K562 (cell line): ENCODE results near the gene PRKAG1.
A peak's percentile ranks its signal among the peaks of the same experiment; 100 is the strongest.

Experiments
- CBX2 ChIP-seq: fragments of 200-600 bp; sonication (generic); IDR thresholded peaks from one replicate; pipeline ENCODE4 v1.6.1; 2012; ENCODE audit warnings: mild to moderate bottlenecking, low read length, inconsistent platforms; ENCODE audit not compliant: insufficient read depth, poor library complexity, severe bottlenecking
- ELF4 ChIP-seq: fragments of 450-650 bp; formaldehyde crosslinking; IDR thresholded peaks from 2 replicates; pipeline ENCODE4 v1.4.0; 2022; ENCODE audit warnings: missing genetic modification characterization
- FOSL1 ChIP-seq: fragments of 200-800 bp; sonication (Bioruptor generic); conservative IDR thresholded peaks from 2 replicates; pipeline ENCODE4 v1.6.1; 2016; ENCODE audit warnings: missing genetic modification characterization, missing compliant biosample characterization
- HNRNPH1 ChIP-seq: fragments of 200-400 bp; formaldehyde crosslinking; optimal IDR thresholded peaks from 2 replicates; pipeline ENCODE3; 2017; ENCODE audit warnings: low read depth, mild to moderate bottlenecking, low read length, moderate library complexity
- IRF2 ChIP-seq: sonication (generic); formaldehyde crosslinking; IDR thresholded peaks from 2 replicates; pipeline ENCODE4 v1.8.1; 2022; ENCODE audit warnings: mild to moderate bottlenecking, missing genetic modification reagents
- MITF ChIP-seq: IDR thresholded peaks from 2 replicates; pipeline ENCODE4 v1.6.1; 2014; ENCODE audit warnings: antibody characterized with exemption
- PYGO2 ChIP-seq: fragments of 450-650 bp; IDR thresholded peaks from 2 replicates; pipeline ENCODE4 v1.6.1; 2016; ENCODE audit warnings: mild to moderate bottlenecking, missing genetic modification characterization, moderate library complexity, missing compliant biosample characterization
- TFE3 ChIP-seq: fragments of 450-650 bp; formaldehyde crosslinking; IDR thresholded peaks from 2 replicates; pipeline ENCODE4 v1.4.0; 2020; ENCODE audit warnings: mild to moderate bottlenecking, mixed read lengths
- TF ChIP-seq, protein P1 (sequence below): fragments of 250-450 bp; sonication (Bioruptor Pico); IDR thresholded peaks from 2 replicates; pipeline ENCODE4 v1.4.0; 2020; ENCODE audit warnings: mild to moderate bottlenecking
- TF ChIP-seq, protein P2 (sequence below): sonication (generic); formaldehyde crosslinking; IDR thresholded peaks from 2 replicates; pipeline ENCODE4 v1.8.1; 2022; ENCODE audit warnings: missing genetic modification reagents
- TF ChIP-seq, protein P3 (sequence below), 3 experiments: IDR thresholded peaks in 2 of 3; conservative IDR thresholded peaks in 1 of 3; 2 replicates each; pipeline ENCODE4 v1.5.1; 2011 to 2012; ENCODE audit warnings: low read length in 3 of 3, mild to moderate bottlenecking in 3 of 3, control low read depth in 2 of 3, improper control_type of control experiment in 1 of 3, inconsistent platforms in 1 of 3, low read depth in 1 of 3, mixed read lengths in 1 of 3, moderate library complexity in 1 of 3; ENCODE audit not compliant: insufficient read depth in 2 of 3

DNA sequence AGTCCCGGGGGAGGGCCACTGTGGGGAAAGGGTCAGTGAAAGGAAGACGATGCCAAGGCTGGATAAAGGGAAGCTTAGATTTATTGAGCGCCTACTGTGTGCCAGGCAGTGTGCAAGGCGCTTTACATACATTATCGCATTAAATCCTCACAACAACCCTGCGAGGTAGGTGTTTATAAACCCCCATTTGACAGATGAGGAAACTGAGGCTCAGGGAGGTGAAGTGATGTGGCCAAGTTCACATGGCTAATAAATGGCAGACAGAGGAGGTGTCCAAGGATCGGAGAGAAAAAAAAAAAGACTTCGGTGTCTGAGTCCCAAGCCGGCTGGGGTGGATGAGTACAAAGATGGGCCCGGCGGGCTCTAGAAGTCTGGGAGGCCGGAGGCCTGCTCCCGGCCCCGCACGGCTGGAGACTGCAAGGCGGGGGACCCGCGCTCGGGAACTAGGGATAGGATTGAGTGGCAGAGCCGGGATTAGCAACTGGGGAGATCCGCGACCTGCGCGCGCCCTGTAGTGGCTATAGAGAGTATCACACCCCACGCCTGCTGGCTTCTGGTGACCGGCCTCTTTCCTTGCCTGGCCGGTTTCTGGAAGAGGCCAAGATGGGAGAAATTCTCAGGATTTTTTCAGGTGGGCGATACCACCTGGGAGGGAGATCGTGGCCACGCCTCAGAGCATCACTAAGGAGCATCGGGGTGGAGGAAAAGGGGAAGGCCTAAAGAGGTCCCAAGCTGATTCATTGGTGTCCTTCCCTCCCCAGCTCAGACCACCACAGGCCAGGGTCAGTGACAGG lies 23.3 kb downstream of the PRKAG1 start:
- TF ChIP-seq IRF2 (CRISPR knock-in tag) (no peak), MITF (no peak), FOSL1 (tag) (no peak), HNRNPH1 (no peak), ELF4 (CRISPR knock-in tag) (no peak), TFE3 (CRISPR knock-in tag) (no peak), CBX2 (no peak), PYGO2 (tag) (no peak)
- TF ChIP-seq, protein P1, sequence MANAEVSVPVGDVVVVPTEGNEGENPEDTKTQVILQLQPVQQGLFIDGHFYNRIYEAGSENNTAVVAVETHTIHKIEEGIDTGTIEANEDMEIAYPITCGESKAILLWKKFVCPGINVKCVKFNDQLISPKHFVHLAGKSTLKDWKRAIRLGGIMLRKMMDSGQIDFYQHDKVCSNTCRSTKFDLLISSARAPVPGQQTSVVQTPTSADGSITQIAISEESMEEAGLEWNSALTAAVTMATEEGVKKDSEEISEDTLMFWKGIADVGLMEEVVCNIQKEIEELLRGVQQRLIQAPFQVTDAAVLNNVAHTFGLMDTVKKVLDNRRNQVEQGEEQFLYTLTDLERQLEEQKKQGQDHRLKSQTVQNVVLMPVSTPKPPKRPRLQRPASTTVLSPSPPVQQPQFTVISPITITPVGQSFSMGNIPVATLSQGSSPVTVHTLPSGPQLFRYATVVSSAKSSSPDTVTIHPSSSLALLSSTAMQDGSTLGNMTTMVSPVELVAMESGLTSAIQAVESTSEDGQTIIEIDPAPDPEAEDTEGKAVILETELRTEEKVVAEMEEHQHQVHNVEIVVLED: no peak
- TF ChIP-seq, protein P2, sequence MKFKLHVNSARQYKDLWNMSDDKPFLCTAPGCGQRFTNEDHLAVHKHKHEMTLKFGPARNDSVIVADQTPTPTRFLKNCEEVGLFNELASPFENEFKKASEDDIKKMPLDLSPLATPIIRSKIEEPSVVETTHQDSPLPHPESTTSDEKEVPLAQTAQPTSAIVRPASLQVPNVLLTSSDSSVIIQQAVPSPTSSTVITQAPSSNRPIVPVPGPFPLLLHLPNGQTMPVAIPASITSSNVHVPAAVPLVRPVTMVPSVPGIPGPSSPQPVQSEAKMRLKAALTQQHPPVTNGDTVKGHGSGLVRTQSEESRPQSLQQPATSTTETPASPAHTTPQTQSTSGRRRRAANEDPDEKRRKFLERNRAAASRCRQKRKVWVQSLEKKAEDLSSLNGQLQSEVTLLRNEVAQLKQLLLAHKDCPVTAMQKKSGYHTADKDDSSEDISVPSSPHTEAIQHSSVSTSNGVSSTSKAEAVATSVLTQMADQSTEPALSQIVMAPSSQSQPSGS: no peak
- TF ChIP-seq, protein P3, sequence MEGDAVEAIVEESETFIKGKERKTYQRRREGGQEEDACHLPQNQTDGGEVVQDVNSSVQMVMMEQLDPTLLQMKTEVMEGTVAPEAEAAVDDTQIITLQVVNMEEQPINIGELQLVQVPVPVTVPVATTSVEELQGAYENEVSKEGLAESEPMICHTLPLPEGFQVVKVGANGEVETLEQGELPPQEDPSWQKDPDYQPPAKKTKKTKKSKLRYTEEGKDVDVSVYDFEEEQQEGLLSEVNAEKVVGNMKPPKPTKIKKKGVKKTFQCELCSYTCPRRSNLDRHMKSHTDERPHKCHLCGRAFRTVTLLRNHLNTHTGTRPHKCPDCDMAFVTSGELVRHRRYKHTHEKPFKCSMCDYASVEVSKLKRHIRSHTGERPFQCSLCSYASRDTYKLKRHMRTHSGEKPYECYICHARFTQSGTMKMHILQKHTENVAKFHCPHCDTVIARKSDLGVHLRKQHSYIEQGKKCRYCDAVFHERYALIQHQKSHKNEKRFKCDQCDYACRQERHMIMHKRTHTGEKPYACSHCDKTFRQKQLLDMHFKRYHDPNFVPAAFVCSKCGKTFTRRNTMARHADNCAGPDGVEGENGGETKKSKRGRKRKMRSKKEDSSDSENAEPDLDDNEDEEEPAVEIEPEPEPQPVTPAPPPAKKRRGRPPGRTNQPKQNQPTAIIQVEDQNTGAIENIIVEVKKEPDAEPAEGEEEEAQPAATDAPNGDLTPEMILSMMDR (IDR thresholded peaks at IDR 0.05 in 2 of 3, conservative IDR thresholded peaks at IDR 0.05 in 1 of 3; ENCODE audit: insufficient read depth in 2 of 3, low read depth in 1 of 3, low read length in 3 of 3): peak; percentile 85 to 88 (median 87)
